Astrocyte of the cerebellum (primary cell): ENCODE measurements around the gene TDRD1.
"Not testable (repeated sequence)": the region's sequence is repeated elsewhere in the genome, so short reads cannot be mapped to it uniquely, and the experiment has no call there.

Experiments
- DNase-seq: peaks from one replicate; pipeline ENCODE4 v3.0.0-alpha.2; 2011; ENCODE audit warnings: low read depth
- H3K4me3 ChIP-seq: 2 replicates; pipeline ENCODE4 v1.5.1; 2011; ENCODE audit warnings: mild to moderate bottlenecking, low read depth, low read length, moderate library complexity
- in situ Hi-C: cut with HindIII; loops from 2 replicates; pipeline ENCODE4 v1.10.0; 2017; ENCODE audit warnings: low sequenced_read_pairs
- TF ChIP-seq, protein P1 (sequence below): IDR thresholded peaks from 2 replicates; pipeline ENCODE4 v1.5.1; 2012; ENCODE audit warnings: low read length, low read depth, moderate library complexity, mild to moderate bottlenecking; ENCODE audit errors: missing control alignments

Gene TDRD1

DNA sequence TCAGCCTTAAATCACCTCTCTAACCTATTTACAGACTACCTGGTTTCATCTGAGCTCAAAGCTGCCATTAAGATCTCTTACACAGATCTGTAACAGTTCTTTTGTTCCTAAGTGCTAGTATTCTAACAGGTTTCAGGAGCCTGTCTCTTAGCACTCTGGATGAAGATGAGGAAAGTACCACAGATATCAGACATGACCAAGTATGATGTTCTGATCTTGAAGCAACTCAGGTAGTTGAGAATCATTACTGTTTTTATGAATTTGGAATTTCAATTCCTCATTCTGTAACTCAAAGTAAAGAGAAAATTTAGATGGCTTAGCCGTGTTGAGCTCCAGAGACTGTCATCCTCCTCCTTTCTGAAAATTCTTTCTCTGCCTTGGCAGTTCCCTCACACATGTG is 36.0 kb upstream of the TDRD1 start:
- in situ Hi-C loops = no loop called here
- H3K4me3 ChIP-seq = no peak overlapping the region
- DNase-seq = no peak
- TF ChIP-seq, protein P1, sequence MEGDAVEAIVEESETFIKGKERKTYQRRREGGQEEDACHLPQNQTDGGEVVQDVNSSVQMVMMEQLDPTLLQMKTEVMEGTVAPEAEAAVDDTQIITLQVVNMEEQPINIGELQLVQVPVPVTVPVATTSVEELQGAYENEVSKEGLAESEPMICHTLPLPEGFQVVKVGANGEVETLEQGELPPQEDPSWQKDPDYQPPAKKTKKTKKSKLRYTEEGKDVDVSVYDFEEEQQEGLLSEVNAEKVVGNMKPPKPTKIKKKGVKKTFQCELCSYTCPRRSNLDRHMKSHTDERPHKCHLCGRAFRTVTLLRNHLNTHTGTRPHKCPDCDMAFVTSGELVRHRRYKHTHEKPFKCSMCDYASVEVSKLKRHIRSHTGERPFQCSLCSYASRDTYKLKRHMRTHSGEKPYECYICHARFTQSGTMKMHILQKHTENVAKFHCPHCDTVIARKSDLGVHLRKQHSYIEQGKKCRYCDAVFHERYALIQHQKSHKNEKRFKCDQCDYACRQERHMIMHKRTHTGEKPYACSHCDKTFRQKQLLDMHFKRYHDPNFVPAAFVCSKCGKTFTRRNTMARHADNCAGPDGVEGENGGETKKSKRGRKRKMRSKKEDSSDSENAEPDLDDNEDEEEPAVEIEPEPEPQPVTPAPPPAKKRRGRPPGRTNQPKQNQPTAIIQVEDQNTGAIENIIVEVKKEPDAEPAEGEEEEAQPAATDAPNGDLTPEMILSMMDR = no peak

DNA sequence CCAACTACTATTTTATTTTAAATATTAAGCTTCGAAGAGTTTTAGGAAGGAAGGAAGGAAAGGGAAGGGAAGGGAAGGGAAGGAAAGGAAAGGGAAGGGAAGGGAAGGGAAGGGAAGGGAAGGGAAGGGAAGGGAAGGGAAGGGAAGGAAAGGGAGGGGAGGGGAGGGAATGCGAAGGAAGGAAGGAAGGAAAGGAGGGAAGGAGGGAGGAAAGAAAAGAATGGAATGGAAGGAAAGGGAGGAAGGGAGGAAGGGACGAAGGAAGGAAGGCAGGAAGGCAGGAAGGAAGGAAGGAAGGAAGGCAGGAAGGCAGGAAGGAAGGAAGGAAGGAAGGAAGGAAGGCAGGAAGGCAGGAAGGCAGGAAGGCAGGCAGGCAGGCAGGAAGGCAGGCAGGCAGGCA is 29.7 kb upstream of the TDRD1 start:
- in situ Hi-C loops, H3K4me3 ChIP-seq, DNase-seq: not testable (repeated sequence)

GRCh38 chr10:114151486-114151885 is 27.7 kb upstream of the TDRD1 start:
- no peak overlapping the region for H3K4me3 ChIP-seq
- peak; percentile 53 for DNase-seq
- TF ChIP-seq, protein P1 = no peak
- in situ Hi-C loops = no loop called here

GRCh38 chr10:114151892-114152291 is 27.3 kb upstream of the TDRD1 start:
- DNase-seq = no peak
- no peak overlapping the region for H3K4me3 ChIP-seq
- TF ChIP-seq, protein P1 = no peak
- in situ Hi-C loops = no loop called here

DNA sequence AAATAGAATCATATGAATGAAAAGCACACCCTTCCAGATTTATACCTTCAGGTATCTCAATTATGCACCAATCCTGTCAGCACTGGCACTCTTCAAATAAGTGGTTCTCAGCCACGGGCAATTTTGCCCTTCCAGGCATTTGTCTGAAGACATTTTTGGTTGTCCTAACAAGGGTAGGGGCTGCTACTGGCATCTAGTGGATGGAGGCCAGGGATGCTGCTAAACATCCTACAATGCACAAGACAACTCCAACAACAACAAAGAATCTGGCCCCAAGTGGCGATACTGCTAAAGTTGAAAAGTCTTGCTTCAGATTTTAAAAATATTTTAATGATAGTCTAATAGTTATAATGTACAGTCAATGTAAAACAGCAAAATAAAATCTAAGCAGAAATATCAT is 21.2 kb upstream of the TDRD1 start:
- H3K4me3 ChIP-seq = no peak overlapping the region
- TF ChIP-seq, protein P1 = no peak
- in situ Hi-C loops = no loop called here
- no peak for DNase-seq

DNA sequence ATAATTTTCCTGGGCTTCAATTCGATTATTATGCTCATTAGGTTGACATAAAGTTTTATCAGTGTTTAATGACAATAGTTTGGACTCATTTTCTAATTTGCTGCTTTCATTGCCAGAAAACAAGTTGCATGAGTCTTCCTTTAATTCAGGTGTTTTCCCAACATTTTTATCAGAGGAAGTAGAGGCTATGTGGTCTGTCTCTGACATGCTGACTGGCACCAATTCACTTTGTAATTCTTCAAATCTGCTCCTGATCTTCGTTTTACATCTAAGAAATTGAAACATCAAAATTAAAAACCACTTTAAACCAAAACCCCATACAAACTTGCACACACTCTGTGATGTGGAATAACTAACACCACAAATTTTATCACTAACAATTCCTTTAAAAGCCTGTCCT is 16.1 kb upstream of the TDRD1 start:
- H3K4me3 ChIP-seq = no peak overlapping the region
- in situ Hi-C loops = no loop called here
- DNase-seq = no peak
- TF ChIP-seq, protein P1 = no peak

DNA sequence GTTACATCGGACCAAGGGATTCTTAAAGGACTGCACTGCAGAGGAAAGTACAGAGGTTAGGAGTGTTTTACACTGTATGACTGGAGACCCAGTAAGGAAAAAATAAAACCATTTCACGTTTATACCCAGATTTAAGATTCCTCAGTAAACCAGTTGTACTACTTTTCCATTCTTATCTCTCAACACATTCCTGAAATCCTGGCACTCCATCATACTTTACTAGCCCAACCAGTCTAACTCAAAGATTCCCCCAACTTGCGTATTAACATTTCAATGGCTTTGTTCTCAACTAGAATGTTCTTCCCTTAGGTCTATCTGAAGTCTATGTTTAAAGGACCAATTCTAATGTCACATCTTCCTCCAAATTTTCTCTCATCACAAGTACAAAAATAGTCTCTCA is 13.1 kb upstream of the TDRD1 start:
- H3K4me3 ChIP-seq = no peak overlapping the region
- TF ChIP-seq, protein P1 = no peak
- DNase-seq = no peak
- in situ Hi-C loops = no loop called here
